HG03342 (cell line): ENCODE data around the gene ZIC1.

Experiments
- ATAC-seq: cut with Tn5 transposase; IDR thresholded peaks from one replicate; pipeline ENCODE4 v1.9.1; 2021; ENCODE audit warnings: mild to moderate bottlenecking, moderate library complexity; ENCODE audit not compliant: unreplicated experiment

The ZIC1 gene

GRCh38 chr3:147408188-147409100 lies 721 bp upstream of the ZIC1 start:
- ATAC-seq: no peak

- ATAC-seq: no peak
Observed at GRCh38 chr3:147410116-147410525, 956 bp downstream of the ZIC1 start.

GRCh38 chr3:147410526-147411237 lies 1.5 kb downstream of the ZIC1 start:
- ATAC-seq: no peak

- ATAC-seq: no peak
Observed at GRCh38 chr3:147411238-147411814, 2.2 kb downstream of the ZIC1 start.

- ATAC-seq: no peak
Observed at GRCh38 chr3:147411815-147412241, 2.7 kb downstream of the ZIC1 start.

- ATAC-seq: no peak
Observed at GRCh38 chr3:147412261-147412916, 3.2 kb downstream of the ZIC1 start.

- ATAC-seq: no peak
Observed at GRCh38 chr3:147412917-147413685, 3.9 kb downstream of the ZIC1 start.

GRCh38 chr3:147413686-147414389 lies 4.7 kb downstream of the ZIC1 start:
- ATAC-seq: no peak

GRCh38 chr3:147414390-147415138 lies 5.4 kb downstream of the ZIC1 start:
- ATAC-seq: no peak

GRCh38 chr3:147415286-147415685 lies 6.1 kb downstream of the ZIC1 start:
- ATAC-seq: no peak

- no peak for ATAC-seq
Observed at GRCh38 chr3:147415874-147416273, 6.7 kb downstream of the ZIC1 start.

- ATAC-seq: no peak
Observed at GRCh38 chr3:147416931-147417330, 7.8 kb downstream of the ZIC1 start.

GRCh38 chr3:147417551-147418295 lies 8.6 kb downstream of the ZIC1 start:
- no peak for ATAC-seq

GRCh38 chr3:147418371-147418781 lies 9.2 kb downstream of the ZIC1 start:
- ATAC-seq: no peak

- ATAC-seq: no peak
Observed at GRCh38 chr3:147418808-147419701, 9.9 kb downstream of the ZIC1 start.

- ATAC-seq: no peak
Observed at GRCh38 chr3:147419781-147420224, 10.6 kb downstream of the ZIC1 start.
